HCT116 (cell line): ENCODE measurements around the gene PLAU. TPM values are rescaled to one million over a fixed set of nuclear protein-coding genes. Genes with fewer than 3 reads are reported as not detected.
A peak's percentile ranks its signal among the peaks of the same experiment; 100 is the strongest.

Experiments used
- ATAC-seq: fragments of 200-7000 bp; cut with Tn5 transposase; 2 replicates; pipeline ENCODE4 v1.9.1; 2020; ENCODE audit warnings: mild to moderate bottlenecking, moderate library complexity
- BruUV-seq: library from RNA; stranded (reverse); fragments of 400-500 nt; replicated peaks from 2 replicates; lab custom pipeline; 2021; lab: Mats Ljungman, UMichigan
- CTCF ChIA-PET: fragments of 300-600 bp; sonication (Branson Sonifier 250); formaldehyde crosslinking; loops from one replicate; lab custom pipeline; 2021; ENCODE audit warnings: antibody characterized with exemption; lab: Charles Lee
- POLR2A ChIA-PET: fragments of 300-600, 350-600 bp; sonication (Branson Sonifier 250); formaldehyde crosslinking; loops from one replicate; lab custom pipeline; 2021; ENCODE audit warnings: antibody characterized with exemption; lab: Charles Lee
- RAD21 ChIA-PET, 2 experiments: fragments of 300-600 bp; sonication (Branson Sonifier 250); formaldehyde crosslinking; loops; one replicate each; lab custom pipeline; 2023; ENCODE audit warnings: low total read pairs in 2 of 2; ENCODE audit not compliant: uncharacterized antibody in 2 of 2, unreplicated experiment in 2 of 2, low non-redundant PET in 1 of 2; lab: Charles Lee
- DNase-seq: peaks from one replicate; pipeline ENCODE4 v3.0.0-alpha.2; 2010; ENCODE audit warnings: low read depth, low spot score
- H2AFZ ChIP-seq: fragments of 200-600 bp; shearing (Covaris generic), sonication (generic); 2 replicates; pipeline ENCODE4 v1.6.1; 2017; ENCODE audit warnings: low read depth, mixed run types, mixed read lengths, antibody characterized with exemption, low read length; ENCODE audit not compliant: poor library complexity, severe bottlenecking
- H3K27ac ChIP-seq: 2 replicates; pipeline ENCODE4 v1.5.1; 2012; ENCODE audit warnings: low read depth, low read length
- H3K27me3 ChIP-seq: fragments of 200-600 bp; sonication (generic); 2 replicates; pipeline ENCODE4 v1.6.1; 2016; ENCODE audit warnings: mixed run types, low read length, mixed read lengths; ENCODE audit not compliant: insufficient read depth
- H3K36me3 ChIP-seq, 2 experiments: fragments of 200-500 bp in 1 of 2; fragments of 200-600 bp in 1 of 2; sonication (Bioruptor generic) in 1 of 2; sonication (generic) in 1 of 2; 2 replicates each; pipeline versions ENCODE4 v1.5.1 to v1.6.1; 2014 to 2016; ENCODE audit warnings: low read length in 2 of 2, inconsistent platforms in 1 of 2, mixed read lengths in 1 of 2, mixed run types in 1 of 2; ENCODE audit not compliant: insufficient read depth in 2 of 2, control insufficient read depth in 1 of 2
- H3K4me1 ChIP-seq, 2 experiments: fragments of 200-600 bp in 1 of 2; sonication (generic) in 1 of 2; 2 replicates each; pipeline versions ENCODE4 v1.5.1 to v1.6.1; 2012 to 2017; ENCODE audit warnings: low read length in 2 of 2, inconsistent platforms in 1 of 2, mild to moderate bottlenecking in 1 of 2, mixed read lengths in 1 of 2, mixed run types in 1 of 2, moderate library complexity in 1 of 2; ENCODE audit not compliant: insufficient read depth in 2 of 2, control insufficient read depth in 1 of 2
- H3K4me2 ChIP-seq: fragments of 200-600 bp; sonication (generic); 2 replicates; pipeline ENCODE4 v1.6.1; 2017; ENCODE audit warnings: mixed run types, low read length, mixed read lengths
- H3K4me3 ChIP-seq, 2 experiments: fragments of 200-600 bp in 1 of 2; sonication (generic) in 1 of 2; replicated peaks in 1 of 2; 2 replicates each; pipeline ENCODE4 v1.5.1; 2011 to 2016; ENCODE audit warnings: low read length in 2 of 2, control low read depth in 1 of 2, low read depth in 1 of 2, mild to moderate bottlenecking in 1 of 2, mixed read lengths in 1 of 2, mixed run types in 1 of 2
- H3K79me2 ChIP-seq: fragments of 200-600 bp; sonication (generic); 2 replicates; pipeline ENCODE4 v1.6.1; 2017; ENCODE audit warnings: mild to moderate bottlenecking, mixed run types, low read length, moderate library complexity, mixed read lengths; ENCODE audit not compliant: insufficient read depth
- H3K9ac ChIP-seq: fragments of 200-600 bp; sonication (generic); 2 replicates; pipeline ENCODE4 v1.6.1; 2016; ENCODE audit warnings: low read length, mixed read lengths
- H3K9me2 ChIP-seq: fragments of 200-600 bp; sonication (generic), shearing (Covaris generic); 2 replicates; pipeline ENCODE4 v1.6.1; 2017; ENCODE audit warnings: mixed run types, mild to moderate bottlenecking, moderate library complexity; ENCODE audit not compliant: insufficient read depth
- H3K9me3 ChIP-seq, 2 experiments: fragments of 200-500 bp in 1 of 2; fragments of 200-600 bp in 1 of 2; sonication (Bioruptor generic) in 1 of 2; sonication (generic) in 1 of 2; 2 replicates each; pipeline ENCODE4 v1.6.1; 2014 to 2017; ENCODE audit warnings: low read length in 2 of 2, mixed read lengths in 2 of 2, inconsistent platforms in 1 of 2, low read depth in 1 of 2, mild to moderate bottlenecking in 1 of 2, mixed run types in 1 of 2, moderate library complexity in 1 of 2; ENCODE audit not compliant: control insufficient read depth in 1 of 2, insufficient read depth in 1 of 2
- H4K20me1 ChIP-seq: fragments of 200-600 bp; sonication (generic), shearing (Covaris generic); 2 replicates; pipeline ENCODE4 v1.6.1; 2017; ENCODE audit warnings: mixed run types, mild to moderate bottlenecking, moderate library complexity; ENCODE audit not compliant: insufficient read depth
- CBX3 ChIP-seq: IDR thresholded peaks from 2 replicates; pipeline ENCODE4 v1.6.1; 2012; ENCODE audit warnings: low read depth
- ELF1 ChIP-seq: IDR thresholded peaks from 2 replicates; pipeline ENCODE4 v1.6.1; 2012; ENCODE audit warnings: low read depth, borderline replicate concordance
- EZH2 ChIP-seq: fragments of 200-600 bp; sonication (generic); IDR thresholded peaks from 2 replicates; pipeline ENCODE4 v1.6.1; 2017; ENCODE audit warnings: antibody characterized with exemption, mixed run types
- MAX ChIP-seq: IDR thresholded peaks from 2 replicates; pipeline ENCODE4 v1.6.1; 2012
- POLR2A ChIP-seq: IDR thresholded peaks from 2 replicates; pipeline ENCODE4 v1.7.0; 2011; ENCODE audit warnings: borderline replicate concordance; ENCODE audit not compliant: insufficient read depth, insufficient read length; ENCODE audit errors: extremely low read depth
- POLR2AphosphoS5 ChIP-seq: IDR thresholded peaks from 2 replicates; pipeline ENCODE4 v1.6.1; 2011; ENCODE audit warnings: mild to moderate bottlenecking, low read depth, low read length, moderate library complexity
- SP1 ChIP-seq: IDR thresholded peaks from 2 replicates; pipeline ENCODE4 v1.6.1; 2012; ENCODE audit warnings: low read depth
- TCF7L2 ChIP-seq: IDR thresholded peaks from 2 replicates; pipeline ENCODE4 v1.7.0; 2011; ENCODE audit warnings: borderline replicate concordance, inconsistent platforms; ENCODE audit not compliant: insufficient read depth, insufficient read length; ENCODE audit errors: extremely low read depth
- ZFX ChIP-seq: fragments of 450-650 bp; IDR thresholded peaks from 2 replicates; pipeline ENCODE4 v1.6.1; 2017
- intact Hi-C: fragments of 100-400 bp; cut with micrococcal nuclease; formaldehyde crosslinking; loops from 2 replicates; pipeline ENCODE4 v1.10.0; 2022
- total RNA-seq: library from RNA; stranded (reverse); gene quantifications from one replicate; pipeline ENCODE4 v1.2.1, GENCODE V29; 2021; ENCODE audit not compliant: unreplicated experiment
- TF ChIP-seq, protein P1 (sequence below): IDR thresholded peaks from 2 replicates; pipeline ENCODE4 v1.6.1; 2011; ENCODE audit warnings: mild to moderate bottlenecking, low read length, moderate library complexity; ENCODE audit not compliant: insufficient replicate concordance; ENCODE audit errors: extremely low read depth

PLAU gene
- total RNA-seq, 1 experiment from 2014 or later, result 60.3 TPM

DNA sequence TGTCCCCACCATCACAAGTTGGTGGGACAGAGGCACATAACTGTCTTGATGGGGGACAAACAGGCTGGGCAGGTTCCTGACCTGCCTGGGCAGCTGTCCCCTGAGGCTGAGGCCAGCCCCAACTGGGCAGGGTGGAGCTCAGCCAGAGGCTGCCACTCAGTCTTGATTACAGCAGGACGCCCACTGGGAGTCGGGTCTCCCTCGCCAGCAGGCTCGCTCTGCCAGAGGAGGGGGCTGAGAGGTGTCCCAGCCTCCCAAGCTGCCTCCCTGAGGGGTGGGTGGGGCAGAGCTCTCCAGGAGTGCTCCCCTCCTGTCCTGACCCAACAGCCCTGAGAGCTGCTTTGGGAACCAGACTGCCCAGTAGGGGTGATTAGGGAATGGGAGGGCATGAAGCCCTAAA lies 34.8 kb upstream of the PLAU start:
- Histone ChIP-seq H3K27me3 (no peaks in the 10 kb centered on the region), H3K9ac (peak overlapping the region; percentile 14; the same call in 1 of the 2 replicates), H4K20me1 (no peaks in the 10 kb centered on the region), H3K9me2 (no peaks in the 10 kb centered on the region), H3K4me1 (peaks cover 33 to 58% of the 10 kb centered on the region in 2 experiments), H3K4me2 (peak overlapping the region; percentile 92), H3K9me3 (no peaks in the 10 kb centered on the region), H3K79me2 (peaks cover 23% of the 10 kb centered on the region), H2AFZ (no peak overlapping the region), H3K27ac (no peak overlapping the region), H3K36me3 (peaks cover 2 to 4% of the 10 kb centered on the region in 2 experiments; a peak in 2 of 4 replicates), H3K4me3 (no peak overlapping the region)
- DNase-seq (no peak), ATAC-seq (no peak)
- TF ChIP-seq CBX3 (no peak), POLR2A (no peak), SP1 (peak; percentile 8; the same call in 1 of the 2 replicates)
- BruUV-seq, result no TSS peak
- intact Hi-C loops, result loop anchor here (5.0 kb wide), 1 partner anchor 104 kb away; a partner anchor contains a TSS
- POLR2A ChIA-PET, result no interaction called here
- RAD21 ChIA-PET, result no interaction called here
- CTCF ChIA-PET, result no interaction called here

GRCh38 chr10:73876566-73876965 lies 34.4 kb upstream of the PLAU start:
- Histone ChIP-seq H3K79me2 (peaks cover 19% of the 10 kb centered on the region), H3K27me3 (no peaks in the 10 kb centered on the region), H3K27ac (no peak overlapping the region), H3K4me3 (no peak overlapping the region), H4K20me1 (no peaks in the 10 kb centered on the region), H3K36me3 (peaks cover 0 to 2% of the 10 kb centered on the region in 2 experiments; a peak in 1 of 4 replicates), H2AFZ (no peak overlapping the region), H3K9me2 (no peaks in the 10 kb centered on the region), H3K9ac (0 out of 2 replicates have a peak overlapping the region, but pooled peaks have one; percentile 14), H3K4me2 (peak overlapping the region; percentile 92), H3K4me1 (peaks cover 33 to 58% of the 10 kb centered on the region in 2 experiments), H3K9me3 (no peaks in the 10 kb centered on the region)
- BruUV-seq, result no TSS peak
- ChIA-PET RAD21 (no interaction called here), CTCF (no interaction called here), POLR2A (no interaction called here)
- intact Hi-C loops, result loop anchor here (5.0 kb wide), 1 partner anchor 104 kb away; a partner anchor contains a TSS
- TF ChIP-seq SP1 (no peak), TCF7L2 (no peak), EZH2 (no peak), POLR2AphosphoS5 (no peak), ZFX (no peak), ELF1 (no peak), MAX (no peak)
- TF ChIP-seq, protein P1, sequence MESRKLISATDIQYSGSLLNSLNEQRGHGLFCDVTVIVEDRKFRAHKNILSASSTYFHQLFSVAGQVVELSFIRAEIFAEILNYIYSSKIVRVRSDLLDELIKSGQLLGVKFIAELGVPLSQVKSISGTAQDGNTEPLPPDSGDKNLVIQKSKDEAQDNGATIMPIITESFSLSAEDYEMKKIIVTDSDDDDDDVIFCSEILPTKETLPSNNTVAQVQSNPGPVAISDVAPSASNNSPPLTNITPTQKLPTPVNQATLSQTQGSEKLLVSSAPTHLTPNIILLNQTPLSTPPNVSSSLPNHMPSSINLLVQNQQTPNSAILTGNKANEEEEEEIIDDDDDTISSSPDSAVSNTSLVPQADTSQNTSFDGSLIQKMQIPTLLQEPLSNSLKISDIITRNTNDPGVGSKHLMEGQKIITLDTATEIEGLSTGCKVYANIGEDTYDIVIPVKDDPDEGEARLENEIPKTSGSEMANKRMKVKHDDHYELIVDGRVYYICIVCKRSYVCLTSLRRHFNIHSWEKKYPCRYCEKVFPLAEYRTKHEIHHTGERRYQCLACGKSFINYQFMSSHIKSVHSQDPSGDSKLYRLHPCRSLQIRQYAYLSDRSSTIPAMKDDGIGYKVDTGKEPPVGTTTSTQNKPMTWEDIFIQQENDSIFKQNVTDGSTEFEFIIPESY, result no peak
- no peak for DNase-seq
- ATAC-seq, result no peak
